ENCODE measurements around the gene EP400.

GRCh38 chr12:132053338-132054330 lies 103.9 kb downstream of the EP400 start:
- TF ChIP-seq HOXB6 (CRISPR knock-in tag; IDR thresholded peaks at IDR 0.05; ENCODE audit: borderline replicate concordance), result no peak
- TF ChIP-seq, protein P1, sequence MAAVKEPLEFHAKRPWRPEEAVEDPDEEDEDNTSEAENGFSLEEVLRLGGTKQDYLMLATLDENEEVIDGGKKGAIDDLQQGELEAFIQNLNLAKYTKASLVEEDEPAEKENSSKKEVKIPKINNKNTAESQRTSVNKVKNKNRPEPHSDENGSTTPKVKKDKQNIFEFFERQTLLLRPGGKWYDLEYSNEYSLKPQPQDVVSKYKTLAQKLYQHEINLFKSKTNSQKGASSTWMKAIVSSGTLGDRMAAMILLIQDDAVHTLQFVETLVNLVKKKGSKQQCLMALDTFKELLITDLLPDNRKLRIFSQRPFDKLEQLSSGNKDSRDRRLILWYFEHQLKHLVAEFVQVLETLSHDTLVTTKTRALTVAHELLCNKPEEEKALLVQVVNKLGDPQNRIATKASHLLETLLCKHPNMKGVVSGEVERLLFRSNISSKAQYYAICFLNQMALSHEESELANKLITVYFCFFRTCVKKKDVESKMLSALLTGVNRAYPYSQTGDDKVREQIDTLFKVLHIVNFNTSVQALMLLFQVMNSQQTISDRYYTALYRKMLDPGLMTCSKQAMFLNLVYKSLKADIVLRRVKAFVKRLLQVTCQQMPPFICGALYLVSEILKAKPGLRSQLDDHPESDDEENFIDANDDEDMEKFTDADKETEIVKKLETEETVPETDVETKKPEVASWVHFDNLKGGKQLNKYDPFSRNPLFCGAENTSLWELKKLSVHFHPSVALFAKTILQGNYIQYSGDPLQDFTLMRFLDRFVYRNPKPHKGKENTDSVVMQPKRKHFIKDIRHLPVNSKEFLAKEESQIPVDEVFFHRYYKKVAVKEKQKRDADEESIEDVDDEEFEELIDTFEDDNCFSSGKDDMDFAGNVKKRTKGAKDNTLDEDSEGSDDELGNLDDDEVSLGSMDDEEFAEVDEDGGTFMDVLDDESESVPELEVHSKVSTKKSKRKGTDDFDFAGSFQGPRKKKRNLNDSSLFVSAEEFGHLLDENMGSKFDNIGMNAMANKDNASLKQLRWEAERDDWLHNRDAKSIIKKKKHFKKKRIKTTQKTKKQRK (IDR thresholded peaks at IDR 0.05; ENCODE audit: borderline replicate concordance, low read depth, low read length), result no peak
- TF ChIP-seq ZBTB34 (CRISPR knock-in tag; IDR thresholded peaks at IDR 0.05), result no peak
- TF ChIP-seq, protein P2, sequence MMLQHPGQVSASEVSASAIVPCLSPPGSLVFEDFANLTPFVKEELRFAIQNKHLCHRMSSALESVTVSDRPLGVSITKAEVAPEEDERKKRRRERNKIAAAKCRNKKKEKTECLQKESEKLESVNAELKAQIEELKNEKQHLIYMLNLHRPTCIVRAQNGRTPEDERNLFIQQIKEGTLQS (IDR thresholded peaks at IDR 0.05), result no peak
- TF ChIP-seq, protein P2 (CRISPR knock-in tag; conservative IDR thresholded peaks at IDR 0.05), result no peak
- TF ChIP-seq ZBTB7A (IDR thresholded peaks at IDR 0.05; ENCODE audit: borderline replicate concordance, control insufficient read depth, low read depth, low read length), result no peak
- no peak for TF ChIP-seq POLR2AphosphoS5 (IDR thresholded peaks at IDR 0.05; ENCODE audit: control insufficient read depth, insufficient read depth, low read depth, low read length)
- no peak for TF ChIP-seq EZH2 (IDR thresholded peaks at IDR 0.05; ENCODE audit: borderline replicate concordance, low read depth, low read length)
- TF ChIP-seq WHSC1 (IDR thresholded peaks at IDR 0.05; ENCODE audit: low read length), result no peak
- TF ChIP-seq BACH1 (tag; IDR thresholded peaks at IDR 0.05), result no peak
- no peak for TF ChIP-seq ZNF780A (CRISPR knock-in tag; IDR thresholded peaks at IDR 0.05)
- no peak for TF ChIP-seq SMARCE1 (IDR thresholded peaks at IDR 0.05)
- no peak for TF ChIP-seq ZNF431 (CRISPR knock-in tag; IDR thresholded peaks at IDR 0.05)
- no peak for TF ChIP-seq SMAD1 (IDR thresholded peaks at IDR 0.05; ENCODE audit: low read depth, low read length, partially characterized antibody)
